Psoas muscle (tissue), 8 donors: ENCODE results near the gene DPYSL3. TPM values are rescaled to one million over a fixed set of nuclear protein-coding genes. Genes with fewer than 3 reads are reported as not detected.

Source experiments
- ATAC-seq, 4 donors: fragments of 200-7000 bp; cut with Tn5 transposase; one replicate each; pipeline ENCODE4 v1.9.1; 2020; ENCODE audit warnings: moderate library complexity in 3 of 4, mild to moderate bottlenecking in 2 of 4
- DNase-seq, 2 donors: peaks; one replicate each; pipeline ENCODE4 v3.0.0-alpha.2; 2020
- H3K27ac ChIP-seq: fragments of 200-600 bp; one replicate; pipeline ENCODE4 v1.8.0; 2022
- H3K27me3 ChIP-seq, 3 donors: fragments of 200-600 bp in 1 of 3; one replicate each; pipeline versions ENCODE4 v1.6.1 to v1.8.0; 2013 to 2022; ENCODE audit warnings: low read length in 2 of 3, mild to moderate bottlenecking in 2 of 3, moderate library complexity in 1 of 3; ENCODE audit not compliant: insufficient read depth in 3 of 3
- H3K36me3 ChIP-seq, 2 donors: fragments of 200-600 bp in 1 of 2; one replicate each; pipeline versions ENCODE4 v1.6.1 to v1.8.0; 2013 to 2022; ENCODE audit warnings: low read depth in 1 of 2, mild to moderate bottlenecking in 1 of 2, moderate library complexity in 1 of 2; ENCODE audit not compliant: insufficient read depth in 1 of 2
- H3K4me1 ChIP-seq: fragments of 200-600 bp; one replicate; pipeline ENCODE4 v1.8.0; 2022
- H3K4me3 ChIP-seq: fragments of 200-600 bp; one replicate; pipeline ENCODE4 v1.8.0; 2022; ENCODE audit warnings: mild to moderate bottlenecking
- H3K9me3 ChIP-seq: fragments of 200-600 bp; one replicate; pipeline ENCODE4 v1.8.0; 2022
- CTCF ChIP-seq: fragments of 200-600 bp; IDR thresholded peaks from one replicate; pipeline ENCODE4 v1.8.0; 2022; ENCODE audit warnings: antibody characterized with exemption
- WGBS, 3 donors: extraction: QIAGEN DNeasy Blood & Tissue Kit; methylation state at CpG; one replicate each; pipeline versions ENCODE4 v1.1.6 to v1.1.7; 2013; 5-methylcytosine and 5-hydroxymethylcytosine counted together
- intact Hi-C, 2 donors: fragments of 100-400 bp; cut with DNase I; formaldehyde crosslinking; loops; one replicate each; pipeline versions ENCODE4 v1.11.0 to v1.14.2; 2022
- polyA plus RNA-seq, 3 donors: library from polyadenylated mRNA; stranded (reverse); fragments of 200-250 nt; gene quantifications; one replicate each; pipeline ENCODE4 v1.2.3, GENCODE V29; 2013
- total RNA-seq, 4 donors: library from RNA; stranded (reverse); fragmentation: NEBNext Ultra II Directional in 2 of 4; extraction: Animal tissue kit (Norgen Biotek cat#: 25700) in 2 of 4; gene quantifications; one replicate each; pipeline versions ENCODE4 v1.2.1 to v1.2.4, GENCODE V29; 2021 to 2023
- donor health status: healthy with polysubstance abuse.
- donor health status: DM: no; HTN: no; CAD: no; lungs with moderate emphysema.
- donor health status: Bipolar disorder and iron deficiency.
- donor health status: healthy.
- donor health status: DM: yes; HTN: yes; CAD: no.
- donor health status: DM: no; HTN: no; CAD: no.
- donor health status: DM: no; HTN: no; CAD: no.
- donor health status: DM: yes; HTN: yes; CAD: no.

The DPYSL3 gene
- total and polyA plus RNA-seq, 7 donors = 8.8 to 58.5 (median 18.0) TPM

GRCh38 chr5:147398860-147399259 is 111.0 kb downstream of the DPYSL3 start:
- H3K4me1 ChIP-seq = peaks cover 7% of the 10 kb centered on the region

GRCh38 chr5:147397616-147398015 is 112.3 kb downstream of the DPYSL3 start:
- 91 to 93% (median 92%) methylated on average over 11 of the region's 11 CpGs for WGBS, 3 donors
- H3K4me1 ChIP-seq = no peaks in the 10 kb centered on the region
- DNase-seq (no peak), ATAC-seq (no peak)
- intact Hi-C loops = no loop called here
- no peak overlapping the region for H3K27ac ChIP-seq
- peaks cover 0 to 70% of the 10 kb centered on the region in 2 donors for H3K36me3 ChIP-seq
- no peaks in the 10 kb centered on the region for H3K9me3 ChIP-seq
- H3K4me3 ChIP-seq = no peak overlapping the region
- no peaks in the 10 kb centered on the region for H3K27me3 ChIP-seq
- TF ChIP-seq CTCF = no peak

More at GRCh38 chr5:147398860-147399259, 111.0 kb downstream of the DPYSL3 start:
- WGBS, 3 donors = 92 to 94% (median 93%) methylated on average over 9 of the region's 9 CpGs
- no peak overlapping the region for H3K27ac ChIP-seq
- no peaks in the 10 kb centered on the region for H3K27me3 ChIP-seq
- intact Hi-C loops = no loop called here
- H3K36me3 ChIP-seq = peaks cover 0 to 65% of the 10 kb centered on the region in 2 donors
- H3K9me3 ChIP-seq = no peaks in the 10 kb centered on the region
- no peak overlapping the region for H3K4me3 ChIP-seq
- no peak for TF ChIP-seq CTCF
- DNase-seq (no peak), ATAC-seq (no peak)

GRCh38 chr5:147396070-147396823 is 113.6 kb downstream of the DPYSL3 start:
- Histone ChIP-seq H3K4me1 (no peaks in the 10 kb centered on the region), H3K27ac (no peak overlapping the region), H3K36me3 (peaks cover 0 to 69% of the 10 kb centered on the region in 2 donors), H3K27me3 (no peaks in the 10 kb centered on the region), H3K9me3 (no peaks in the 10 kb centered on the region), H3K4me3 (no peak overlapping the region)
- ATAC-seq (peak; percentile 21 to 79 (median 70)), DNase-seq (peak; percentile 65 to 73)
- WGBS, 3 donors = 57 to 67% (median 61%) methylated on average over 8 of the region's 8 CpGs
- TF ChIP-seq CTCF = no peak
- intact Hi-C loops = no loop called here

- Histone ChIP-seq H3K4me3 (no peak overlapping the region), H3K27me3 (no peaks in the 10 kb centered on the region), H3K27ac (no peak overlapping the region), H3K4me1 (no peaks in the 10 kb centered on the region), H3K36me3 (peaks cover 0 to 47% of the 10 kb centered on the region in 2 donors), H3K9me3 (no peaks in the 10 kb centered on the region)
- DNase-seq (no peak), ATAC-seq (no peak)
- no peak for TF ChIP-seq CTCF
- WGBS, 3 donors = 78 to 81% (median 79%) methylated on average over 15 of the region's 15 CpGs
- intact Hi-C loops = no loop called here
These were observed 115.8 kb downstream of the DPYSL3 start for GRCh38 chr5:147393874-147394672.
